ENCODE data around the gene ATP6V1G2.

The ATP6V1G2 gene

GRCh38 chr6:31575952-31576685 is 29.7 kb upstream of the ATP6V1G2 start:
- DNase-seq: peak in 1 of 2 experiments; percentile 43

DNA sequence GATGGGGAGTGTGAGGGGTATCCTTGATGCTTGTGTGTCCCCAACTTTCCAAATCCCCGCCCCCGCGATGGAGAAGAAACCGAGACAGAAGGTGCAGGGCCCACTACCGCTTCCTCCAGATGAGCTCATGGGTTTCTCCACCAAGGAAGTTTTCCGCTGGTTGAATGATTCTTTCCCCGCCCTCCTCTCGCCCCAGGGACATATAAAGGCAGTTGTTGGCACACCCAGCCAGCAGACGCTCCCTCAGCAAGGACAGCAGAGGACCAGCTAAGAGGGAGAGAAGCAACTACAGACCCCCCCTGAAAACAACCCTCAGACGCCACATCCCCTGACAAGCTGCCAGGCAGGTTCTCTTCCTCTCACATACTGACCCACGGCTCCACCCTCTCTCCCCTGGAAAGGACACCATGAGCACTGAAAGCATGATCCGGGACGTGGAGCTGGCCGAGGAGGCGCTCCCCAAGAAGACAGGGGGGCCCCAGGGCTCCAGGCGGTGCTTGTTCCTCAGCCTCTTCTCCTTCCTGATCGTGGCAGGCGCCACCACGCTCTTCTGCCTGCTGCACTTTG is 29.0 kb upstream of the ATP6V1G2 start, which contains the start of gene TNF:
Gene TNF (plus strand): TSS at position 231 of the 567 bp plus-strand sequence. CDS start 177 bp downstream, at position 408.
- DNase-seq: peak; percentile 92 to 93

DNA sequence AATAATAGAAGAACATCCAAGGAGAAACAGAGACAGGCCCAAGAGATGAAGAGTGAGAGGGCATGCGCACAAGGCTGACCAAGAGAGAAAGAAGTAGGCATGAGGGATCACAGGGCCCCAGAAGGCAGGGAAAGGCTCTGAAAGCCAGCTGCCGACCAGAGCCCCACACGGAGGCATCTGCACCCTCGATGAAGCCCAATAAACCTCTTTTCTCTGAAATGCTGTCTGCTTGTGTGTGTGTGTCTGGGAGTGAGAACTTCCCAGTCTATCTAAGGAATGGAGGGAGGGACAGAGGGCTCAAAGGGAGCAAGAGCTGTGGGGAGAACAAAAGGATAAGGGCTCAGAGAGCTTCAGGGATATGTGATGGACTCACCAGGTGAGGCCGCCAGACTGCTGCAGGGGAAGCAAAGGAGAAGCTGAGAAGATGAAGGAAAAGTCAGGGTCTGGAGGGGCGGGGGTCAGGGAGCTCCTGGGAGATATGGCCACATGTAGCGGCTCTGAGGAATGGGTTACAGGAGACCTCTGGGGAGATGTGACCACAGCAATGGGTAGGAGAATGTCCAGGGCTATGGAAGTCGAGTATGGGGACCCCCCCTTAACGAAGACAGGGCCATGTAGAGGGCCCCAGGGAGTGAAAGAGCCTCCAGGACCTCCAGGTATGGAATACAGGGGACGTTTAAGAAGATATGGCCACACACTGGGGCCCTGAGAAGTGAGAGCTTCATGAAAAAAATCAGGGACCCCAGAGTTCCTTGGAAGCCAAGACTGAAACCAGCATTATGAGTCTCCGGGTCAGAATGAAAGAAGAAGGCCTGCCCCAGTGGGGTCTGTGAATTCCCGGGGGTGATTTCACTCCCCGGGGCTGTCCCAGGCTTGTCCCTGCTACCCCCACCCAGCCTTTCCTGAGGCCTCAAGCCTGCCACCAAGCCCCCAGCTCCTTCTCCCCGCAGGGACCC is 28.0 kb upstream of the ATP6V1G2 start:
- DNase-seq: peak; percentile 76 to 78

DNA sequence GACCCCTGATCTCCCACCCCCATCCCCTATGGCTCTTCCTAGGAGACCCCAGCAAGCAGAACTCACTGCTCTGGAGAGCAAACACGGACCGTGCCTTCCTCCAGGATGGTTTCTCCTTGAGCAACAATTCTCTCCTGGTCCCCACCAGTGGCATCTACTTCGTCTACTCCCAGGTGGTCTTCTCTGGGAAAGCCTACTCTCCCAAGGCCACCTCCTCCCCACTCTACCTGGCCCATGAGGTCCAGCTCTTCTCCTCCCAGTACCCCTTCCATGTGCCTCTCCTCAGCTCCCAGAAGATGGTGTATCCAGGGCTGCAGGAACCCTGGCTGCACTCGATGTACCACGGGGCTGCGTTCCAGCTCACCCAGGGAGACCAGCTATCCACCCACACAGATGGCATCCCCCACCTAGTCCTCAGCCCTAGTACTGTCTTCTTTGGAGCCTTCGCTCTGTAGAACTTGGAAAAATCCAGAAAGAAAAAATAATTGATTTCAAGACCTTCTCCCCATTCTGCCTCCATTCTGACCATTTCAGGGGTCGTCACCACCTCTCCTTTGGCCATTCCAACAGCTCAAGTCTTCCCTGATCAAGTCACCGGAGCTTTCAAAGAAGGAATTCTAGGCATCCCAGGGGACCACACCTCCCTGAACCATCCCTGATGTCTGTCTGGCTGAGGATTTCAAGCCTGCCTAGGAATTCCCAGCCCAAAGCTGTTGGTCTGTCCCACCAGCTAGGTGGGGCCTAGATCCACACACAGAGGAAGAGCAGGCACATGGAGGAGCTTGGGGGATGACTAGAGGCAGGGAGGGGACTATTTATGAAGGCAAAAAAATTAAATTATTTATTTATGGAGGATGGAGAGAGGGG is 27.1 kb upstream of the ATP6V1G2 start:
- DNase-seq: peak in 1 of 2 experiments; percentile 47

GRCh38 chr6:31572041-31572911 is 25.9 kb upstream of the ATP6V1G2 start, which contains the start of gene LTA:
Gene LTA, plus strand, starts transcription at chr6:31572289. Its CDS starts 454 bp downstream, at chr6:31572743.
- peak; percentile 90 to 92 for DNase-seq

GRCh38 chr6:31569861-31570536 is 23.6 kb upstream of the ATP6V1G2 start:
- no peak for DNase-seq

- DNase-seq: peak; percentile 72 to 78
Observed at GRCh38 chr6:31568537-31568961, 22.1 kb upstream of the ATP6V1G2 start.

GRCh38 chr6:31567531-31568370 is 21.3 kb upstream of the ATP6V1G2 start:
- peak in 1 of 2 experiments; percentile 50 for DNase-seq

- DNase-seq: no peak
Observed at GRCh38 chr6:31560697-31561058, 14.3 kb upstream of the ATP6V1G2 start.

- DNase-seq: peak; percentile 78
Observed at GRCh38 chr6:31559958-31560696, 13.7 kb upstream of the ATP6V1G2 start.

DNA sequence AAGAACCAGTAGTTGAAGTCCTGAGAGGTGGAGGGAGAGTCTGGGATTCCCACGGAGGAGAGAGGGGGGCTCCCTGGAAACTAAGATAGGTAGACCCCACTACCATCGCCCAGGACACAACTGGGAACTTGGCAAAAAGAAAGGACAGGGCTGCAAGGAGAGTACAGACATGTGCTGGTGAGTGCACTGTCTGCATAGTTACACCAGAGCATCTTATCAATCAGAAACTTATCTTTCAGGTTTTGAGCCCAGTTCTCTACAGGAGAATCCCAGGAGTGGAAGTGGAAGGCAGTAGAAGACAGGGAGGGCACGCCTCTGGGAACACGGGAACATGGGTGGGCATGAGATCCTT is 13.2 kb upstream of the ATP6V1G2 start:
- no peak for DNase-seq

- peak; percentile 84 to 85 for DNase-seq
Observed at GRCh38 chr6:31558631-31559500, 12.5 kb upstream of the ATP6V1G2 start.

GRCh38 chr6:31558318-31558625 is 11.9 kb upstream of the ATP6V1G2 start:
- DNase-seq: no peak

- DNase-seq: no peak
Observed at GRCh38 chr6:31557443-31558317, 11.3 kb upstream of the ATP6V1G2 start.

GRCh38 chr6:31556307-31556706 is 9.9 kb upstream of the ATP6V1G2 start:
- DNase-seq: no peak

- peak; percentile 76 to 77 for DNase-seq
Observed at GRCh38 chr6:31551371-31551770, 5.0 kb upstream of the ATP6V1G2 start.

DNA sequence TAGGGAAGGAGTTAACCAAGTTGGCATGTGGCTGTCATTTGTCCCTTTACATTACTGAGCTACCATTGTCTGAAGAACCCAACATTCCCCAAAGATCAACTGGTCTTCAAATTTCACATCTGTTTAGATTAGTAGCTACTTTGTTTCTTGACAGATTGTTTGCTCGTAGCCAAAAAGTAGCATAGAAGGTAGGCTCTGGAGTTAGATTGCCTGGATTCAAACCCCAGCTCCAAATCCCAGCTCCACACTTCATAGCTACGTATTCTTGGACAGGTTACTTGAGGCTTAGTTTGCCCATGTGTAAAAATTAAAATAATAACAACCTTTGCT is 2.1 kb upstream of the ATP6V1G2 start:
- no peak for DNase-seq

Measured in activated T-cell treated with anti-CD3 and anti-CD28 coated beads, Interleukin-2, amount 50 U/mL, for 48 hours (primary cell).